CD14-positive monocyte (primary cell): Measurements from ENCODE around the gene YRDC. TPM values are rescaled to one million over a fixed set of nuclear protein-coding genes. Genes with fewer than 3 reads are reported as not detected.
A peak's percentile ranks its signal among the peaks of the same experiment; 100 is the strongest.

Source experiments
- DNase-seq, 3 donors: peaks; one replicate each; pipeline ENCODE4 v3.0.0-alpha.2; 2011 to 2022
- H2AFZ ChIP-seq: 2 replicates; pipeline ENCODE4 v1.6.0; 2012; ENCODE audit warnings: mild to moderate bottlenecking, low read depth, low read length, inconsistent platforms; ENCODE audit not compliant: insufficient read depth, poor library complexity, severe bottlenecking
- H3K27ac ChIP-seq, 2 donors: 1 replicate in 1 of 2; 2 replicates in 1 of 2; pipeline ENCODE4 v1.5.1; 2012 to 2013; ENCODE audit warnings: low read length in 2 of 2, control low read depth in 1 of 2, inconsistent platforms in 1 of 2, low read depth in 1 of 2, mild to moderate bottlenecking in 1 of 2
- H3K27me3 ChIP-seq, 2 donors: one replicate each; pipeline versions ENCODE4 v1.6.0 to v1.6.1; 2011 to 2013; ENCODE audit warnings: low read length in 2 of 2; ENCODE audit not compliant: control insufficient read depth in 2 of 2, insufficient read depth in 2 of 2
- H3K36me3 ChIP-seq, 2 donors: replicated peaks in 1 of 2; 1 replicate in 1 of 2; 2 replicates in 1 of 2; pipeline versions ENCODE4 v1.5.1 to v1.6.1; 2012 to 2013; ENCODE audit warnings: low read length in 2 of 2, control low read depth in 1 of 2, inconsistent platforms in 1 of 2, mild to moderate bottlenecking in 1 of 2; ENCODE audit not compliant: insufficient read depth in 2 of 2, control insufficient read depth in 1 of 2
- H3K4me1 ChIP-seq, 2 donors: 1 replicate in 1 of 2; 2 replicates in 1 of 2; pipeline versions ENCODE4 v1.5.1 to v1.6.1; 2012 to 2013; ENCODE audit warnings: low read length in 2 of 2, control low read depth in 1 of 2, inconsistent platforms in 1 of 2, mild to moderate bottlenecking in 1 of 2, moderate library complexity in 1 of 2; ENCODE audit not compliant: insufficient read depth in 2 of 2, control insufficient read depth in 1 of 2
- H3K4me2 ChIP-seq: replicated peaks from 2 replicates; pipeline ENCODE3; 2012; ENCODE audit warnings: low read length, moderate library complexity, mild to moderate bottlenecking; ENCODE audit not compliant: poor library complexity, severe bottlenecking; ENCODE audit errors: extremely low read depth
- H3K4me3 ChIP-seq, 3 experiments: fragments of 200-600 bp in 1 of 3; sonication (generic) in 1 of 3; replicated peaks in 1 of 3; 1 replicate in 2 of 3; 2 replicates in 1 of 3; pipeline ENCODE4 v1.5.1; 2011 to 2013; ENCODE audit warnings: low read length in 3 of 3, mild to moderate bottlenecking in 3 of 3, control low read depth in 2 of 3, low read depth in 2 of 3, inconsistent platforms in 1 of 3, moderate library complexity in 1 of 3
- H3K79me2 ChIP-seq: 2 replicates; pipeline ENCODE4 v1.6.0; 2012; ENCODE audit warnings: mild to moderate bottlenecking, control low read depth, inconsistent platforms, low read length, moderate library complexity; ENCODE audit not compliant: insufficient read depth
- H3K9ac ChIP-seq: 2 replicates; pipeline ENCODE4 v1.6.0; 2017; ENCODE audit warnings: low read length, mild to moderate bottlenecking; ENCODE audit not compliant: insufficient read depth, poor library complexity, severe bottlenecking
- H3K9me3 ChIP-seq, 2 donors: replicated peaks in 1 of 2; 1 replicate in 1 of 2; 2 replicates in 1 of 2; pipeline versions ENCODE4 v1.5.1 to v1.6.1; 2012 to 2013; ENCODE audit warnings: low read length in 2 of 2, control low read depth in 1 of 2; ENCODE audit not compliant: control insufficient read depth in 1 of 2, insufficient read depth in 1 of 2
- H4K20me1 ChIP-seq: 2 replicates; pipeline ENCODE4 v1.6.0; 2012; ENCODE audit warnings: mild to moderate bottlenecking, low read length, control low read depth, moderate library complexity; ENCODE audit not compliant: insufficient read depth
- H3K27ac Mint-ChIP-seq, 7 donors: one replicate each; pipeline ENCODE4 v1.8.0; 2020; ENCODE audit warnings: mild to moderate bottlenecking in 7 of 7, mixed read lengths in 7 of 7, moderate library complexity in 6 of 7, inconsistent platforms in 2 of 7
- H3K27me3 Mint-ChIP-seq, 3 donors: one replicate each; pipeline ENCODE4 v1.8.0; 2021 to 2022; ENCODE audit warnings: low read depth in 3 of 3, mild to moderate bottlenecking in 3 of 3, mixed read lengths in 3 of 3, moderate library complexity in 3 of 3, inconsistent platforms in 1 of 3
- H3K36me3 Mint-ChIP-seq, 2 donors: one replicate each; pipeline ENCODE4 v1.8.0; 2020; ENCODE audit warnings: mixed read lengths in 2 of 2, inconsistent platforms in 1 of 2, mild to moderate bottlenecking in 1 of 2
- H3K4me1 Mint-ChIP-seq: one replicate; pipeline ENCODE4 v1.8.0; 2020; ENCODE audit warnings: mild to moderate bottlenecking, mixed read lengths
- H3K4me3 Mint-ChIP-seq, 2 donors: one replicate each; pipeline ENCODE4 v1.8.0; 2020; ENCODE audit warnings: mild to moderate bottlenecking in 2 of 2, mixed read lengths in 2 of 2, moderate library complexity in 1 of 2
- H3K9me3 Mint-ChIP-seq, 7 donors: one replicate each; pipeline ENCODE4 v1.8.0; 2020 to 2022; ENCODE audit warnings: mixed read lengths in 7 of 7, mild to moderate bottlenecking in 6 of 7, moderate library complexity in 6 of 7, inconsistent platforms in 2 of 7
- WGBS: methylation state at CpG from one replicate; pipeline ENCODE4 v1.1.5; 2013; ENCODE audit warnings: missing lambda C conversion rate; ENCODE audit not compliant: insufficient coverage; 5-methylcytosine and 5-hydroxymethylcytosine counted together
- intact Hi-C, 2 donors: fragments of 100-400 bp; cut with micrococcal nuclease; formaldehyde crosslinking; loops; one replicate each; pipeline versions ENCODE4 v1.15.0 to v1.15.1; 2023
- polyA plus RNA-seq, 3 donors: library from polyadenylated mRNA; depleted of rRNA in 1 of 3; unstranded in 2 of 3; stranded (reverse) in 1 of 3; fragments of 300-500 nt in 2 of 3; fragments of >200 nt in 1 of 3; fragmentation: Illumina TruSeq in 2 of 3; gene quantifications; 1 replicate in 2 of 3; 2 replicates in 1 of 3; pipeline ENCODE4 v1.2.3, GENCODE V29; 2012 to 2021
- TF ChIP-seq, protein P1 (sequence below): fragments of 200-600 bp; IDR thresholded peaks from one replicate; pipeline ENCODE4 v1.8.0; 2022; ENCODE audit warnings: antibody characterized with exemption, mild to moderate bottlenecking

Gene YRDC
- polyA plus RNA-seq, 3 donors = 10.4 to 29.6 (median 13.3) TPM

DNA sequence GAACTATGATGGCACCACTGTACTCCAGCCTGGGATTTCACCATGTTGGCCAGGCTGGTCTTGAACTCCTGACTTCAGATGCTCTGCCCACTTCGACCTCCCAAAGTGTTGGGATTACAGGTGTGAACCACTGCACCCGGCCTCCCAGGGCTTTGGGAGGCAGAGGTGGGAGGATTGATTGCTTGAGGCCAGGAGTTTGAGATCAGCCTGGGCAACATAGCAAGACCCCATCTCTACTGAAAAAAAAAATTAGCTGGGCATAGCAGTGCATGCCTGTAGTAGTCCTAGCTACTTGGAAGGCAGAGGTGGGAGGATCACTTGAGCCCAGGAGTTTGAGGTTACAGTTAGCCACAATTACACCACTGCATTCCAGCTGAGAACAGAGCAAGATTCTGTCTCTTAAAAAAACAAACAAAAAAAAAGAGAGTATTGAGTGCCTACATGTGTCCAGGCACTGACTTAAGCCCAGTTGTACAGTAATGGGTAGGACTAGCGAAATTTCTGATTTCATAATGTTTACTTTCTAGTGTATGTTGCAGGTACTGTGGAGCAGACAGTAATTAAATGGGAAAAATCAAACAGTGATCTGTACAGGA lies 10.2 kb downstream of the YRDC start:
- H3K4me3 Mint-ChIP-seq = no peak overlapping the region
- H3K27me3 Mint-ChIP-seq = peaks cover 23 to 37% (median 25%) of the 10 kb centered on the region in 3 donors
- intact Hi-C loops = no loop called here
- no peak overlapping the region for H3K4me2 ChIP-seq
- peaks cover 14 to 35% of the 10 kb centered on the region in 2 donors for H3K36me3 ChIP-seq
- no peaks in the 10 kb centered on the region for H4K20me1 ChIP-seq
- H3K4me3 ChIP-seq = no peak overlapping the region
- H3K9me3 ChIP-seq = peaks cover 0 to 3% of the 10 kb centered on the region in 2 donors
- no peak overlapping the region for H3K27ac Mint-ChIP-seq
- 100% methylated on average over 1 of the region's 3 CpGs for WGBS
- no peak overlapping the region for H2AFZ ChIP-seq
- peaks cover 26 to 32% of the 10 kb centered on the region in 2 donors for H3K36me3 Mint-ChIP-seq
- TF ChIP-seq, protein P1, sequence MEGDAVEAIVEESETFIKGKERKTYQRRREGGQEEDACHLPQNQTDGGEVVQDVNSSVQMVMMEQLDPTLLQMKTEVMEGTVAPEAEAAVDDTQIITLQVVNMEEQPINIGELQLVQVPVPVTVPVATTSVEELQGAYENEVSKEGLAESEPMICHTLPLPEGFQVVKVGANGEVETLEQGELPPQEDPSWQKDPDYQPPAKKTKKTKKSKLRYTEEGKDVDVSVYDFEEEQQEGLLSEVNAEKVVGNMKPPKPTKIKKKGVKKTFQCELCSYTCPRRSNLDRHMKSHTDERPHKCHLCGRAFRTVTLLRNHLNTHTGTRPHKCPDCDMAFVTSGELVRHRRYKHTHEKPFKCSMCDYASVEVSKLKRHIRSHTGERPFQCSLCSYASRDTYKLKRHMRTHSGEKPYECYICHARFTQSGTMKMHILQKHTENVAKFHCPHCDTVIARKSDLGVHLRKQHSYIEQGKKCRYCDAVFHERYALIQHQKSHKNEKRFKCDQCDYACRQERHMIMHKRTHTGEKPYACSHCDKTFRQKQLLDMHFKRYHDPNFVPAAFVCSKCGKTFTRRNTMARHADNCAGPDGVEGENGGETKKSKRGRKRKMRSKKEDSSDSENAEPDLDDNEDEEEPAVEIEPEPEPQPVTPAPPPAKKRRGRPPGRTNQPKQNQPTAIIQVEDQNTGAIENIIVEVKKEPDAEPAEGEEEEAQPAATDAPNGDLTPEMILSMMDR = no peak
- no peak overlapping the region for H3K9ac ChIP-seq
- H3K9me3 Mint-ChIP-seq = peaks cover 0 to 10% (median 4%) of the 10 kb centered on the region in 7 donors
- H3K27me3 ChIP-seq = peaks cover 13 to 23% of the 10 kb centered on the region in 2 donors
- DNase-seq = no peak
- H3K27ac ChIP-seq = no peak overlapping the region
- H3K4me1 ChIP-seq = peaks cover 3 to 12% of the 10 kb centered on the region in 2 donors
- no peaks in the 10 kb centered on the region for H3K79me2 ChIP-seq
- peaks cover 23% of the 10 kb centered on the region for H3K4me1 Mint-ChIP-seq

DNA sequence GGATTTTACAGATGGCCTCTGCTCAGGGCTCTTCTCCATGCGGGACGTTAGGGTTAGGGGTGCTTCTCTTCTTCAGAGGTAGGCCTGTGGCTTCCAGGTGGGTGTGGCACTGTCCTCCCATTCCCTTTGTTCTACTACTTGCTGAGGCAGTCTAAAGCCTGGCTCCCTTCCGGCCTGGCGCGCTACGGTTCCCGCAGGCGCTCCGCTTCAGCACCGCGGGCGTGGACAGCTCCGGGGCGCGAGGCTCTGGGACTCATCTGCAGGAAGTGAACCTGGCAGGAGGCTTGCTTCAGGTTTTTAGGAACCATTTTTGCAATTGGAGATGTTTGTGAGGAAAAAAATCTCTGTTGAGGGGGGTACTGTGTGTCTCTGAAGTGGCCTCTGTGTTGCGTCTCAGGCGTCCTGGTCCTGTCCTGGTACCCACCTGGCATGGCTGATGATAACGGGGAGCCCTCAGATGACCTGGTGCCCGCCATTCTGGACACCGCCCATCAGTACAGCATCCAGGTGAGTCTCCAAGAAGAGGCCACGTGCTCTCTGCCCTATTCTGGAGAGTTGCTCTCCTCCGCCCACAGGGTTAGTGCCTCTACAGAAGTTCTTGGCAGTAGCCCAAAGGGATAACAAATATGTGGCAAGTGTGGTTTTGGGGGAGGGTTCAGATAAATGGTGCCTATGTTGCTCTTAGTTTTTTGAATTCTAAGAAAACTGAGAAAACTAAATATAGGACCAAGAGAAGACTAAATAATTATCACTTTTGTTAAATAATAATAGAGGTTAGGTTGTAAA lies 12.5 kb downstream of the YRDC start:
- peaks cover 43 to 59% (median 43%) of the 10 kb centered on the region in 3 donors for H3K27me3 Mint-ChIP-seq
- H3K27ac ChIP-seq = no peak overlapping the region
- H3K4me3 Mint-ChIP-seq = peak overlapping the region in 1 of 2 donors; percentile 84
- intact Hi-C loops = no loop called here
- H2AFZ ChIP-seq = no peak overlapping the region
- H3K9ac ChIP-seq = no peak overlapping the region
- H3K9me3 ChIP-seq = peaks cover 0 to 3% of the 10 kb centered on the region in 2 donors
- peaks cover 12 to 17% of the 10 kb centered on the region in 2 donors for H3K36me3 Mint-ChIP-seq
- H3K9me3 Mint-ChIP-seq = peaks cover 0 to 9% (median 4%) of the 10 kb centered on the region in 7 donors
- H3K27me3 ChIP-seq = peaks cover 22 to 44% of the 10 kb centered on the region in 2 donors
- H4K20me1 ChIP-seq = no peaks in the 10 kb centered on the region
- H3K4me1 ChIP-seq = peaks cover 3 to 12% of the 10 kb centered on the region in 2 donors
- no peak overlapping the region for H3K27ac Mint-ChIP-seq
- no peaks in the 10 kb centered on the region for H3K79me2 ChIP-seq
- peak; percentile 13 to 39 (median 25) for DNase-seq
- 37% methylated on average over 19 of the region's 22 CpGs for WGBS
- no peak overlapping the region for H3K4me2 ChIP-seq
- H3K4me1 Mint-ChIP-seq = peaks cover 20% of the 10 kb centered on the region
- TF ChIP-seq, protein P1 = no peak
- H3K36me3 ChIP-seq = peaks cover 3 to 14% of the 10 kb centered on the region in 2 donors
- H3K4me3 ChIP-seq = no peak overlapping the region
